AG04450 (cell line): ENCODE measurements around the gene OR6S1. TPM values are rescaled to one million over a fixed set of nuclear protein-coding genes. Genes with fewer than 3 reads are reported as not detected.
"Not testable (repeated sequence)": the region's sequence is repeated elsewhere in the genome, so short reads cannot be mapped to it uniquely, and the experiment has no call there.

Source experiments
- CTCF ChIA-PET: fragments of 300-600, 350-600 bp; formaldehyde crosslinking; extraction: SDS; loops from one replicate; lab custom pipeline; 2022; ENCODE audit warnings: antibody characterized with exemption, inconsistent platforms; lab: Charles Lee
- POLR2A ChIA-PET: fragments of 350-600 bp; formaldehyde crosslinking; extraction: SDS; loops from one replicate; lab custom pipeline; 2021; ENCODE audit warnings: antibody characterized with exemption, inconsistent platforms; lab: Yijun Ruan, JAX
- DNase-seq: peaks from one replicate; pipeline ENCODE4 v3.0.0-alpha.2; 2011; ENCODE audit warnings: low read depth, low spot score
- H3K27ac ChIP-seq: one replicate; pipeline ENCODE4 v1.5.1; 2012; ENCODE audit warnings: low read depth, low read length, control low read depth
- H3K27me3 ChIP-seq: one replicate; pipeline ENCODE4 v1.6.0; 2012; ENCODE audit warnings: low read length; ENCODE audit not compliant: control insufficient read depth, insufficient read depth
- H3K4me3 ChIP-seq: 2 replicates; pipeline ENCODE4 v1.5.1; 2011; ENCODE audit warnings: mild to moderate bottlenecking, low read depth, low read length, control low read depth
- H3K9me3 ChIP-seq: 2 replicates; pipeline ENCODE4 v1.5.1; 2012; ENCODE audit warnings: low read length; ENCODE audit not compliant: control insufficient read depth, insufficient read depth
- polyA plus RNA-seq: library from polyadenylated mRNA; depleted of rRNA; stranded (reverse); fragments of >200 nt; gene quantifications from 2 replicates; pipeline ENCODE4 v1.2.3, GENCODE V29; 2011
- TF ChIP-seq, protein P1 (sequence below): IDR thresholded peaks from 2 replicates; pipeline ENCODE4 v1.5.1; 2011; ENCODE audit warnings: low read depth, low read length, control low read depth, inconsistent platforms

The OR6S1 gene
- polyA plus RNA-seq, 1 experiment, result not detected

GRCh38 chr14:20656274-20656673 is 14.8 kb upstream of the OR6S1 start:
- TF ChIP-seq, protein P1, sequence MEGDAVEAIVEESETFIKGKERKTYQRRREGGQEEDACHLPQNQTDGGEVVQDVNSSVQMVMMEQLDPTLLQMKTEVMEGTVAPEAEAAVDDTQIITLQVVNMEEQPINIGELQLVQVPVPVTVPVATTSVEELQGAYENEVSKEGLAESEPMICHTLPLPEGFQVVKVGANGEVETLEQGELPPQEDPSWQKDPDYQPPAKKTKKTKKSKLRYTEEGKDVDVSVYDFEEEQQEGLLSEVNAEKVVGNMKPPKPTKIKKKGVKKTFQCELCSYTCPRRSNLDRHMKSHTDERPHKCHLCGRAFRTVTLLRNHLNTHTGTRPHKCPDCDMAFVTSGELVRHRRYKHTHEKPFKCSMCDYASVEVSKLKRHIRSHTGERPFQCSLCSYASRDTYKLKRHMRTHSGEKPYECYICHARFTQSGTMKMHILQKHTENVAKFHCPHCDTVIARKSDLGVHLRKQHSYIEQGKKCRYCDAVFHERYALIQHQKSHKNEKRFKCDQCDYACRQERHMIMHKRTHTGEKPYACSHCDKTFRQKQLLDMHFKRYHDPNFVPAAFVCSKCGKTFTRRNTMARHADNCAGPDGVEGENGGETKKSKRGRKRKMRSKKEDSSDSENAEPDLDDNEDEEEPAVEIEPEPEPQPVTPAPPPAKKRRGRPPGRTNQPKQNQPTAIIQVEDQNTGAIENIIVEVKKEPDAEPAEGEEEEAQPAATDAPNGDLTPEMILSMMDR, result no peak
- DNase-seq, result no peak
- POLR2A ChIA-PET, result no interaction called here
- Histone ChIP-seq H3K27me3 (peaks cover 12% of the 10 kb centered on the region), H3K27ac (no peak overlapping the region), H3K9me3 (no peaks in the 10 kb centered on the region), H3K4me3 (no peak overlapping the region)
- CTCF ChIA-PET, result interaction anchor here (2.0 kb wide), 1 partner anchor 35 kb away, joined by 7 read pairs; no protein-coding TSS in a partner anchor

GRCh38 chr14:20655851-20656250 is 14.4 kb upstream of the OR6S1 start:
- no peaks in the 10 kb centered on the region for H3K9me3 ChIP-seq
- no peak for DNase-seq
- no peak overlapping the region for H3K27ac ChIP-seq
- H3K4me3 ChIP-seq, result no peak overlapping the region
- ChIA-PET CTCF (interaction anchor here (2.0 kb wide), 1 partner anchor 35 kb away, joined by 7 read pairs; no protein-coding TSS in a partner anchor), POLR2A (no interaction called here)
- TF ChIP-seq, protein P1, result no peak
- peaks cover 12% of the 10 kb centered on the region for H3K27me3 ChIP-seq

- Histone ChIP-seq H3K27ac (no peak overlapping the region), H3K4me3 (peak overlapping the region; percentile 18; the same call in 1 of the 2 replicates), H3K9me3 (no peaks in the 10 kb centered on the region), H3K27me3 (peaks cover 12% of the 10 kb centered on the region)
- DNase-seq, result no peak
- POLR2A ChIA-PET, result no interaction called here
- CTCF ChIA-PET, result no interaction called here
- TF ChIP-seq, protein P1, result no peak
Measured at GRCh38 chr14:20652996-20653975, 11.8 kb upstream of the OR6S1 start.

GRCh38 chr14:20645481-20645880 is 4.0 kb upstream of the OR6S1 start:
- no peak overlapping the region for H3K27ac ChIP-seq
- no peak for DNase-seq
- CTCF ChIA-PET, result interaction anchor here (0.7 kb wide), 2 partner anchors 318 to 416 kb away, joined by 3 read pairs; no protein-coding TSS in a partner anchor
- POLR2A ChIA-PET, result no interaction called here
- no peaks in the 10 kb centered on the region for H3K9me3 ChIP-seq
- H3K27me3 ChIP-seq, result peaks cover 2% of the 10 kb centered on the region
- H3K4me3 ChIP-seq, result no peak overlapping the region
- TF ChIP-seq, protein P1, result no peak

GRCh38 chr14:20644520-20644919 is 3.0 kb upstream of the OR6S1 start:
- Histone ChIP-seq H3K9me3 (no peaks in the 10 kb centered on the region), H3K27ac (no peak overlapping the region), H3K4me3 (no peak overlapping the region), H3K27me3 (peaks cover 2% of the 10 kb centered on the region)
- TF ChIP-seq, protein P1, result no peak
- CTCF ChIA-PET, result interaction anchor here (0.7 kb wide), 1 partner anchor 417 kb away, joined by 3 read pairs; no protein-coding TSS in a partner anchor
- POLR2A ChIA-PET, result no interaction called here
- DNase-seq, result no peak

GRCh38 chr14:20642755-20643154 is 1.3 kb upstream of the OR6S1 start:
- POLR2A ChIA-PET, H3K27ac ChIP-seq, H3K4me3 ChIP-seq, CTCF ChIA-PET, DNase-seq, H3K27me3 ChIP-seq, H3K9me3 ChIP-seq: not testable (repeated sequence)
